B cell (primary cell): ENCODE results near the gene PRKCZ. TPM values are rescaled to one million over a fixed set of nuclear protein-coding genes. Genes with fewer than 3 reads are reported as not detected.

Experiments used
- ATAC-seq: fragments of 200-7000 bp; cut with Tn5 transposase; one replicate; pipeline ENCODE4 v1.10.0; 2021; ENCODE audit warnings: low read depth, mild to moderate bottlenecking, moderate number of reproducible peaks, moderate library complexity
- CTCF ChIA-PET: fragments of 350-600 bp; sonication (Branson Sonifier 250); formaldehyde crosslinking; loops from one replicate; lab custom pipeline; 2021; ENCODE audit warnings: antibody characterized with exemption, inconsistent platforms; lab: Charles Lee
- POLR2A ChIA-PET: fragments of 350-600 bp; sonication (Branson Sonifier 250); formaldehyde crosslinking; loops from one replicate; lab custom pipeline; 2021; ENCODE audit warnings: antibody characterized with exemption; lab: Charles Lee
- DNase-seq: peaks from one replicate; pipeline ENCODE4 v3.0.0; 2013
- H2AFZ ChIP-seq: 2 replicates; pipeline ENCODE4 v1.6.1; 2012; ENCODE audit warnings: mild to moderate bottlenecking, low read depth, low read length; ENCODE audit not compliant: insufficient read depth, poor library complexity, severe bottlenecking
- H3K27ac ChIP-seq, 2 donors: 1 replicate in 1 of 2; 2 replicates in 1 of 2; pipeline ENCODE4 v1.5.1; 2012 to 2013; ENCODE audit warnings: low read length in 2 of 2, mild to moderate bottlenecking in 2 of 2, moderate library complexity in 1 of 2
- H3K27me3 ChIP-seq, 4 experiments: fragments of 200-600 bp in 1 of 4; sonication (generic) in 1 of 4; replicated peaks in 1 of 4; 1 replicate in 2 of 4; 2 replicates in 2 of 4; pipeline versions ENCODE4 v1.6.1 to v1.7.0; 2013 to 2016; ENCODE audit warnings: low read length in 3 of 4, mild to moderate bottlenecking in 2 of 4, mixed read lengths in 1 of 4, moderate library complexity in 1 of 4; ENCODE audit not compliant: insufficient read depth in 4 of 4, control insufficient read depth in 3 of 4; ENCODE audit errors: control extremely low read depth in 1 of 4
- H3K36me3 ChIP-seq, 2 experiments: replicated peaks in 1 of 2; 1 replicate in 1 of 2; 2 replicates in 1 of 2; pipeline versions ENCODE4 v1.6.1 to v1.7.1; 2013; ENCODE audit warnings: low read length in 1 of 2; ENCODE audit not compliant: insufficient read depth in 2 of 2, control insufficient read depth in 1 of 2; ENCODE audit errors: control extremely low read depth in 1 of 2, extremely low read depth in 1 of 2
- H3K4me1 ChIP-seq, 2 donors: fragments of 200-600 bp in 1 of 2; sonication (generic) in 1 of 2; 1 replicate in 1 of 2; 2 replicates in 1 of 2; pipeline versions ENCODE4 v1.5.1 to v1.6.1; 2013 to 2017; ENCODE audit warnings: low read length in 2 of 2; ENCODE audit not compliant: control insufficient read depth in 2 of 2, insufficient read depth in 2 of 2
- H3K4me2 ChIP-seq: replicated peaks from 2 replicates; pipeline ENCODE3; 2012; ENCODE audit warnings: mild to moderate bottlenecking, low read depth, low read length; ENCODE audit not compliant: poor library complexity, severe bottlenecking
- H3K4me3 ChIP-seq, 5 experiments: fragments of 200-600 bp in 1 of 5; sonication (generic) in 1 of 5; 1 replicate in 3 of 5; 2 replicates in 2 of 5; pipeline versions ENCODE4 v1.5.1 to v1.7.0; 2011 to 2016; ENCODE audit warnings: low read length in 4 of 5, mild to moderate bottlenecking in 4 of 5, low read depth in 2 of 5, control low read depth in 1 of 5, moderate library complexity in 1 of 5; ENCODE audit not compliant: insufficient read depth in 1 of 5; ENCODE audit errors: control extremely low read depth in 1 of 5, extremely low read depth in 1 of 5
- H3K79me2 ChIP-seq: fragments of 200-600 bp; sonication (generic); one replicate; pipeline ENCODE4 v1.6.0; 2016; ENCODE audit warnings: low read length; ENCODE audit not compliant: control insufficient read depth, insufficient read depth
- H3K9ac ChIP-seq: fragments of 200-600 bp; sonication (generic); 2 replicates; pipeline ENCODE4 v1.6.1; 2017; ENCODE audit warnings: mild to moderate bottlenecking, low read length, moderate library complexity
- H3K9me3 ChIP-seq, 3 donors: one replicate each; pipeline versions ENCODE4 v1.6.1 to v1.7.1; 2013; ENCODE audit warnings: low read length in 2 of 3; ENCODE audit not compliant: control insufficient read depth in 2 of 3, insufficient read depth in 1 of 3; ENCODE audit errors: control extremely low read depth in 1 of 3
- H4K20me1 ChIP-seq: 2 replicates; pipeline ENCODE4 v1.6.0; 2012; ENCODE audit warnings: mild to moderate bottlenecking, low read length; ENCODE audit not compliant: insufficient read depth, control insufficient read depth, poor library complexity, severe bottlenecking
- H3K27ac Mint-ChIP-seq: one replicate; pipeline ENCODE4 v1.8.0; 2021; ENCODE audit warnings: mixed read lengths
- H3K27me3 Mint-ChIP-seq: one replicate; pipeline ENCODE4 v1.8.0; 2021; ENCODE audit warnings: mixed read lengths
- H3K4me1 Mint-ChIP-seq: one replicate; pipeline ENCODE4 v1.8.0; 2021; ENCODE audit warnings: mixed read lengths
- H3K4me3 Mint-ChIP-seq: one replicate; pipeline ENCODE4 v1.8.0; 2021; ENCODE audit warnings: mixed read lengths
- H3K9me3 Mint-ChIP-seq: one replicate; pipeline ENCODE4 v1.8.0; 2022; ENCODE audit warnings: mixed read lengths; ENCODE audit not compliant: insufficient read depth
- EZH2 ChIP-seq: IDR thresholded peaks from 2 replicates; pipeline ENCODE4 v1.6.1; 2012; ENCODE audit warnings: borderline replicate concordance, low read depth, mild to moderate bottlenecking, moderate library complexity, low read length; ENCODE audit not compliant: insufficient read depth, poor library complexity, severe bottlenecking
- WGBS: methylation state at CpG from one replicate; pipeline ENCODE4 v1.1.5; 2013; ENCODE audit warnings: missing lambda C conversion rate; ENCODE audit not compliant: insufficient coverage; 5-methylcytosine and 5-hydroxymethylcytosine counted together
- intact Hi-C: fragments of 100-400 bp; cut with micrococcal nuclease; formaldehyde crosslinking; loops from one replicate; pipeline ENCODE4 v1.10.0; 2022
- polyA plus RNA-seq: library from polyadenylated mRNA; depleted of rRNA; stranded (reverse); fragments of >200 nt; gene quantifications from 2 replicates; pipeline ENCODE4 v1.2.3, GENCODE V29; 2012
- total RNA-seq, 2 donors: library from RNA; stranded (reverse); fragments of 120-200 nt in 1 of 2; gene quantifications; 1 replicate in 1 of 2; 2 replicates in 1 of 2; pipeline versions ENCODE4 v1.2.3 to v1.2.4, GENCODE V29; 2013 to 2022
- TF ChIP-seq, protein P1 (sequence below): fragments of 200-600 bp; IDR thresholded peaks from one replicate; pipeline ENCODE4 v1.8.0; 2022; ENCODE audit warnings: antibody characterized with exemption, mild to moderate bottlenecking

The PRKCZ gene
- total and polyA plus RNA-seq, 2 donors (not counting 1 experiment from before 2014, with no cell fraction given), result 17.9 to 53.2 TPM

DNA sequence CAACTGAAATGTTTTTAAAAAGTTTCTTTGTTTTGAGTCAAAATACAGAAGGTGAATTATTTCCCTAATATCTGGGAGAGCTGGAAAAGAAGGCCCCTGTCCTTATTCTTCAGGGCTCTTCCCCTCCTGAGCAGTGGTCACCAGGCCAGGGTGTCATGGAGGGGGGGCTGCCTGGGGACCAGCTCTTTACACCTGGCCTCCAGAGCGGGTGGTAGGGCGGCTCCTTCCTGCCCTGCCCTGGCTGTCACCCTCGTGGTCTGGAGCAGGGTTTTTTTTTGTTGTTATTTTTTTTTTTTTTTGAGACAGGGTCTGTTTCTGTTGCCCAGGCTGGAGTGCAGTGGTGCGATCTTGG is 184.5 kb downstream of the PRKCZ start:
- ATAC-seq (peak; percentile 40), DNase-seq (peak; percentile 50)
- H3K79me2 ChIP-seq, result peaks cover 100% of the 10 kb centered on the region
- peak overlapping the region; percentile 31 to 93 for H3K27ac ChIP-seq
- TF ChIP-seq, protein P1, sequence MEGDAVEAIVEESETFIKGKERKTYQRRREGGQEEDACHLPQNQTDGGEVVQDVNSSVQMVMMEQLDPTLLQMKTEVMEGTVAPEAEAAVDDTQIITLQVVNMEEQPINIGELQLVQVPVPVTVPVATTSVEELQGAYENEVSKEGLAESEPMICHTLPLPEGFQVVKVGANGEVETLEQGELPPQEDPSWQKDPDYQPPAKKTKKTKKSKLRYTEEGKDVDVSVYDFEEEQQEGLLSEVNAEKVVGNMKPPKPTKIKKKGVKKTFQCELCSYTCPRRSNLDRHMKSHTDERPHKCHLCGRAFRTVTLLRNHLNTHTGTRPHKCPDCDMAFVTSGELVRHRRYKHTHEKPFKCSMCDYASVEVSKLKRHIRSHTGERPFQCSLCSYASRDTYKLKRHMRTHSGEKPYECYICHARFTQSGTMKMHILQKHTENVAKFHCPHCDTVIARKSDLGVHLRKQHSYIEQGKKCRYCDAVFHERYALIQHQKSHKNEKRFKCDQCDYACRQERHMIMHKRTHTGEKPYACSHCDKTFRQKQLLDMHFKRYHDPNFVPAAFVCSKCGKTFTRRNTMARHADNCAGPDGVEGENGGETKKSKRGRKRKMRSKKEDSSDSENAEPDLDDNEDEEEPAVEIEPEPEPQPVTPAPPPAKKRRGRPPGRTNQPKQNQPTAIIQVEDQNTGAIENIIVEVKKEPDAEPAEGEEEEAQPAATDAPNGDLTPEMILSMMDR, result no peak
- TF ChIP-seq EZH2, result no peak
- H3K9me3 ChIP-seq, result no peaks in the 10 kb centered on the region
- H2AFZ ChIP-seq, result peak overlapping the region; percentile 18
- peak overlapping the region; percentile 51 for H3K9ac ChIP-seq
- peaks cover 100% of the 10 kb centered on the region for H4K20me1 ChIP-seq
- intact Hi-C loops, result loop anchor here (1.0 to 2.0 kb wide), 4 partner anchors 12 to 67 kb away; no protein-coding TSS in a partner anchor
- CTCF ChIA-PET, result interaction anchor here (0.7 to 2.7 kb wide), 10 partner anchors 14 to 1322 kb away, joined by 3 to 11 read pairs (median 5); partner anchors contain the start of gene FAAP20
- peak overlapping the region; percentile 89 for H3K4me2 ChIP-seq
- Mint-ChIP-seq H3K27me3 (no peaks in the 10 kb centered on the region), H3K4me1 (peaks cover 79% of the 10 kb centered on the region), H3K4me3 (peak overlapping the region; percentile 86), H3K9me3 (no peaks in the 10 kb centered on the region), H3K27ac (peak overlapping the region; percentile 97)
- H3K4me1 ChIP-seq, result peaks cover 74 to 93% of the 10 kb centered on the region in 2 donors
- no CpG with 5 or more reads among the region's 4 CpGs for WGBS
- peak overlapping the region in 4 of 5 experiments; percentile 3 to 49 (median 36) for H3K4me3 ChIP-seq
- H3K36me3 ChIP-seq, result peaks cover 0 to 11% of the 10 kb centered on the region in 2 experiments
- POLR2A ChIA-PET, result interaction anchor here (0.7 to 2.6 kb wide), 8 partner anchors 12 to 80 kb away, joined by 3 to 23 read pairs (median 5); no protein-coding TSS in a partner anchor
- H3K27me3 ChIP-seq, result no peaks in the 10 kb centered on the region

Other genes starting within 250 kb of the PRKCZ start
- 249 and 291 TPM in 2 replicates for gene GNB1, start 159.3 kb upstream of the PRKCZ start, total RNA-seq
- 213 and 269 TPM in 2 replicates for gene GNB1, start 159.3 kb upstream of the PRKCZ start, polyA plus RNA-seq
- 0.61 and 2.0 TPM in 2 replicates for gene CALML6, start 135.2 kb upstream of the PRKCZ start, total RNA-seq
- 0.64 and 1.2 TPM in 2 replicates for gene CALML6, start 135.2 kb upstream of the PRKCZ start, polyA plus RNA-seq
- gene TMEM52, start 131.1 kb upstream of the PRKCZ start, total RNA-seq, result 0.69 and 0.78 TPM in 2 replicates
- 1.00 and 2.1 TPM in 2 replicates for gene TMEM52, start 131.1 kb upstream of the PRKCZ start, polyA plus RNA-seq
- not detected in 2 replicates for gene CFAP74, start 46.6 kb upstream of the PRKCZ start, total RNA-seq
- gene CFAP74, start 46.6 kb upstream of the PRKCZ start, polyA plus RNA-seq, result not detected in 2 replicates
- gene GABRD, start 31.1 kb upstream of the PRKCZ start, total RNA-seq, result not detected in 2 replicates
- gene GABRD, start 31.1 kb upstream of the PRKCZ start, polyA plus RNA-seq, result not detected in 2 replicates
- gene FAAP20, start 144.4 kb downstream of the PRKCZ start, total RNA-seq, result 68.1 and 73.0 TPM in 2 replicates
- 31.2 and 31.4 TPM in 2 replicates for gene FAAP20, start 144.4 kb downstream of the PRKCZ start, polyA plus RNA-seq
- 74.9 and 75.3 TPM in 2 replicates for gene SKI, start 177.9 kb downstream of the PRKCZ start, total RNA-seq
- gene SKI, start 177.9 kb downstream of the PRKCZ start, polyA plus RNA-seq, result 14.9 and 25.3 TPM in 2 replicates